GM19467 (cell line): ENCODE measurements around the gene SLC22A7.

Source experiments
- ATAC-seq: cut with Tn5 transposase; IDR thresholded peaks from one replicate; pipeline ENCODE4 v1.9.1; 2021; ENCODE audit warnings: mild to moderate bottlenecking, moderate library complexity; ENCODE audit not compliant: unreplicated experiment

SLC22A7 gene

GRCh38 chr6:43282636-43283513 lies 15.2 kb upstream of the SLC22A7 start:
- no peak for ATAC-seq

- no peak for ATAC-seq
Observed at GRCh38 chr6:43283514-43283901, 14.6 kb upstream of the SLC22A7 start.

GRCh38 chr6:43283905-43284304 lies 14.2 kb upstream of the SLC22A7 start:
- ATAC-seq = no peak

- ATAC-seq = no peak
Observed at GRCh38 chr6:43284991-43285781, 12.9 kb upstream of the SLC22A7 start.

GRCh38 chr6:43285832-43286231 lies 12.2 kb upstream of the SLC22A7 start:
- ATAC-seq = no peak

- no peak for ATAC-seq
Observed at GRCh38 chr6:43286456-43286979, 11.5 kb upstream of the SLC22A7 start.

GRCh38 chr6:43286980-43287716 lies 10.9 kb upstream of the SLC22A7 start:
- ATAC-seq = no peak

GRCh38 chr6:43287717-43288679 lies 10.1 kb upstream of the SLC22A7 start:
- no peak for ATAC-seq

GRCh38 chr6:43290339-43290904 lies 7.6 kb upstream of the SLC22A7 start:
- ATAC-seq = no peak

- no peak for ATAC-seq
Observed at GRCh38 chr6:43290905-43291355, 7.1 kb upstream of the SLC22A7 start.

GRCh38 chr6:43291708-43292107 lies 6.4 kb upstream of the SLC22A7 start:
- ATAC-seq = no peak

GRCh38 chr6:43292341-43292740 lies 5.7 kb upstream of the SLC22A7 start:
- no peak for ATAC-seq

GRCh38 chr6:43292763-43293318 lies 5.2 kb upstream of the SLC22A7 start:
- ATAC-seq = no peak

GRCh38 chr6:43293698-43294097 lies 4.4 kb upstream of the SLC22A7 start:
- ATAC-seq = no peak

- ATAC-seq = no peak
Observed at GRCh38 chr6:43294536-43294935, 3.5 kb upstream of the SLC22A7 start.

- ATAC-seq = no peak
Observed at GRCh38 chr6:43295456-43295855, 2.6 kb upstream of the SLC22A7 start.

- no peak for ATAC-seq
Observed at GRCh38 chr6:43296780-43297497, 1.1 kb upstream of the SLC22A7 start.

GRCh38 chr6:43298565-43299337 lies 691 bp downstream of the SLC22A7 start:
- no peak for ATAC-seq
